WERI-Rb-1 (cell line): ENCODE measurements around the gene ESPL1.
A peak's percentile ranks its signal among the peaks of the same experiment; 100 is the strongest.

Source experiments
- DNase-seq: peaks from one replicate; pipeline ENCODE4 v3.0.0-alpha.2; 2020
- H3K27ac ChIP-seq: fragments of 250-450 bp; sonication (Bioruptor Pico); 2 replicates; pipeline ENCODE4 v1.5.1; 2020; ENCODE audit warnings: mild to moderate bottlenecking, moderate library complexity
- H3K27me3 ChIP-seq: fragments of 250-450 bp; sonication (Bioruptor Pico); 2 replicates; pipeline ENCODE4 v1.5.1; 2021; ENCODE audit warnings: mild to moderate bottlenecking, low read depth, moderate library complexity; ENCODE audit not compliant: insufficient read depth, severe bottlenecking
- H3K36me3 ChIP-seq: fragments of 250-450 bp; sonication (Bioruptor Pico); 2 replicates; pipeline ENCODE4 v1.5.1; 2020; ENCODE audit warnings: mild to moderate bottlenecking, moderate library complexity
- H3K4me3 ChIP-seq: 2 replicates; pipeline ENCODE4 v1.5.1; 2011; ENCODE audit warnings: low read depth, mild to moderate bottlenecking, control low read depth, low read length
- H3K9me3 ChIP-seq: fragments of 250-450 bp; sonication (Bioruptor Pico); 2 replicates; pipeline ENCODE4 v1.5.1; 2021; ENCODE audit warnings: mild to moderate bottlenecking, moderate library complexity; ENCODE audit not compliant: severe bottlenecking
- CTCF ChIP-seq: IDR thresholded peaks from 2 replicates; pipeline ENCODE4 v1.5.1; 2011; ENCODE audit warnings: low read depth, mild to moderate bottlenecking, control low read depth, inconsistent platforms, low read length

The ESPL1 gene

GRCh38 chr12:53233671-53234121, 34.4 kb upstream of the ESPL1 start:
- Histone ChIP-seq H3K4me3 (no peak overlapping the region), H3K27me3 (no peaks in the 10 kb centered on the region), H3K27ac (no peak overlapping the region), H3K9me3 (no peaks in the 10 kb centered on the region), H3K36me3 (no peaks in the 10 kb centered on the region)
- no peak for TF ChIP-seq CTCF
- no peak for DNase-seq

- Histone ChIP-seq H3K4me3 (no peak overlapping the region), H3K27ac (no peak overlapping the region), H3K27me3 (no peaks in the 10 kb centered on the region), H3K36me3 (no peaks in the 10 kb centered on the region), H3K9me3 (no peaks in the 10 kb centered on the region)
- DNase-seq = peak; percentile 52
- no peak for TF ChIP-seq CTCF
These were observed 33.7 kb upstream of the ESPL1 start for GRCh38 chr12:53234271-53234914.

- H3K27ac ChIP-seq = peak overlapping the region; percentile 60
- TF ChIP-seq CTCF = no peak
These were observed 32.9 kb upstream of the ESPL1 start for GRCh38 chr12:53235164-53235563.

GRCh38 chr12:53235742-53236442, 32.2 kb upstream of the ESPL1 start:
- TF ChIP-seq CTCF = no peak
- no peak overlapping the region for H3K4me3 ChIP-seq
- H3K9me3 ChIP-seq = no peaks in the 10 kb centered on the region
- H3K36me3 ChIP-seq = no peaks in the 10 kb centered on the region
- peak; percentile 87 for DNase-seq
- peak overlapping the region; percentile 60 for H3K27ac ChIP-seq
- no peaks in the 10 kb centered on the region for H3K27me3 ChIP-seq

More at GRCh38 chr12:53235164-53235563, 32.9 kb upstream of the ESPL1 start:
- no peaks in the 10 kb centered on the region for H3K9me3 ChIP-seq
- H3K4me3 ChIP-seq = no peak overlapping the region
- no peaks in the 10 kb centered on the region for H3K36me3 ChIP-seq
- no peak for DNase-seq
- H3K27me3 ChIP-seq = no peaks in the 10 kb centered on the region

- DNase-seq = no peak
- H3K27ac ChIP-seq = peak overlapping the region; percentile 60
- no peak overlapping the region for H3K4me3 ChIP-seq
- no peaks in the 10 kb centered on the region for H3K36me3 ChIP-seq
- TF ChIP-seq CTCF = no peak
- no peaks in the 10 kb centered on the region for H3K9me3 ChIP-seq
- H3K27me3 ChIP-seq = no peaks in the 10 kb centered on the region
These were observed 31.5 kb upstream of the ESPL1 start for GRCh38 chr12:53236443-53237111.
